Immature natural killer cell (primary cell): ENCODE data around the gene SLC38A10. TPM values are rescaled to one million over a fixed set of nuclear protein-coding genes. Genes with fewer than 3 reads are reported as not detected.

ENCODE experiments used
- DNase-seq, 3 donors: peaks; one replicate each; pipeline ENCODE4 v3.0.0; 2022; ENCODE audit warnings: mixed read lengths in 1 of 3
- H3K27ac Mint-ChIP-seq, 6 donors: one replicate each; pipeline ENCODE4 v1.8.0; 2020; ENCODE audit warnings: mixed read lengths in 6 of 6, mild to moderate bottlenecking in 5 of 6, inconsistent platforms in 4 of 6, moderate library complexity in 3 of 6
- H3K27me3 Mint-ChIP-seq, 3 donors: one replicate each; pipeline ENCODE4 v1.8.0; 2020 to 2021; ENCODE audit warnings: low read depth in 3 of 3, mild to moderate bottlenecking in 3 of 3, mixed read lengths in 3 of 3, moderate library complexity in 3 of 3, inconsistent platforms in 1 of 3
- H3K36me3 Mint-ChIP-seq, 3 donors: one replicate each; pipeline ENCODE4 v1.8.0; 2020; ENCODE audit warnings: mixed read lengths in 3 of 3, inconsistent platforms in 2 of 3, mild to moderate bottlenecking in 2 of 3
- H3K4me1 Mint-ChIP-seq, 2 donors: one replicate each; pipeline ENCODE4 v1.8.0; 2020; ENCODE audit warnings: inconsistent platforms in 2 of 2, mild to moderate bottlenecking in 2 of 2, mixed read lengths in 2 of 2, moderate library complexity in 1 of 2
- H3K4me3 Mint-ChIP-seq, 5 donors: one replicate each; pipeline ENCODE4 v1.8.0; 2020; ENCODE audit warnings: mild to moderate bottlenecking in 5 of 5, mixed read lengths in 5 of 5, inconsistent platforms in 3 of 5, moderate library complexity in 3 of 5
- H3K9me3 Mint-ChIP-seq, 6 donors: one replicate each; pipeline ENCODE4 v1.8.0; 2020; ENCODE audit warnings: mild to moderate bottlenecking in 6 of 6, mixed read lengths in 6 of 6, inconsistent platforms in 4 of 6, moderate library complexity in 3 of 6
- polyA plus RNA-seq, 3 donors: library from polyadenylated mRNA; unstranded; fragments of 300-500 nt; fragmentation: Illumina TruSeq; gene quantifications; one replicate each; pipeline ENCODE4 v1.2.3, GENCODE V29; 2021

Gene SLC38A10
- polyA plus RNA-seq, result 10 to 100 TPM; 46.8 to 98.7 (median 46.8) TPM

DNA sequence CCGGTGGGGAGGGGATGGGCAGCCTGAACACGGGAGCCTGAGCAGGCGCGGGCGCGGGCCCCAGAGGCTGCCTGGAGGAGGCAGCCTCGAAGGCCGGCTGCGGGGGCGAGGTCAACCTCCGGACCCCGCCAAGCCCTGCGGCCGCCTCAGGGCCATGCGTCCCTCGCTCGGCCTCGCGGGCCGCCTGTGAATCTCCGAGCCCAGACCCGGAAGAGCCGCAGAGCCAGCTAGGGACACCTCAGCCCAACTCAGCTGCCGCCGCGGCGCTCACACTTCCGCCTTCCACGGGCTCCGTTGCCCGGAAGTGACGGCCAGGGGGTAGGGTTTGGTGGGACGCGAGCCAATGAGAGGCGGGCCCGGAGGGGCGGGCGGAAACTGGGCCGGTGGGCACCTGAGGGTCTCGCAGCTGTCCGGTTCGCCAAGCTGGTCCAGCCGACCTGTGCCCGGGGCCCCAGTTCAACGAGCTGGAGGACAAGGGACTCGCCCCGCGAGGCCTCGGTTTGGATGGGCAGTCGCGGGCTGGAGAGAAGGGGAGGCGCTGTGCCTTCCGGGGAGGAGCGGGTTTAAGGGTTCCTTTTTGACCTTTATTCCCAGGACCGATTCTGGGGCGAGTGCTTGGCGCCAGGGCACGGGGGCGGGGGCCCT lies at the start of gene SLC38A10:
SLC38A10 (minus strand) TSS at position 277 of the 645 bp plus-strand sequence. CDS start 386 bp downstream, outside the sequence.
- peaks cover 35 to 42% of the 10 kb centered on the region in 2 donors for H3K4me1 Mint-ChIP-seq
- H3K4me3 Mint-ChIP-seq, result peak within 1 kb of the TSS; percentile 94 to 98 (median 96)
- H3K27ac Mint-ChIP-seq, result peak within 1 kb of the TSS; percentile 95 to 99 (median 98)
- H3K36me3 Mint-ChIP-seq, result no peaks in the 10 kb centered on the region
- H3K9me3 Mint-ChIP-seq, result no peaks in the 10 kb centered on the region
- H3K27me3 Mint-ChIP-seq, result peaks cover 0 to 7% (median 2%) of the 10 kb centered on the region in 3 donors
- DNase-seq, result peak; percentile 91

DNA sequence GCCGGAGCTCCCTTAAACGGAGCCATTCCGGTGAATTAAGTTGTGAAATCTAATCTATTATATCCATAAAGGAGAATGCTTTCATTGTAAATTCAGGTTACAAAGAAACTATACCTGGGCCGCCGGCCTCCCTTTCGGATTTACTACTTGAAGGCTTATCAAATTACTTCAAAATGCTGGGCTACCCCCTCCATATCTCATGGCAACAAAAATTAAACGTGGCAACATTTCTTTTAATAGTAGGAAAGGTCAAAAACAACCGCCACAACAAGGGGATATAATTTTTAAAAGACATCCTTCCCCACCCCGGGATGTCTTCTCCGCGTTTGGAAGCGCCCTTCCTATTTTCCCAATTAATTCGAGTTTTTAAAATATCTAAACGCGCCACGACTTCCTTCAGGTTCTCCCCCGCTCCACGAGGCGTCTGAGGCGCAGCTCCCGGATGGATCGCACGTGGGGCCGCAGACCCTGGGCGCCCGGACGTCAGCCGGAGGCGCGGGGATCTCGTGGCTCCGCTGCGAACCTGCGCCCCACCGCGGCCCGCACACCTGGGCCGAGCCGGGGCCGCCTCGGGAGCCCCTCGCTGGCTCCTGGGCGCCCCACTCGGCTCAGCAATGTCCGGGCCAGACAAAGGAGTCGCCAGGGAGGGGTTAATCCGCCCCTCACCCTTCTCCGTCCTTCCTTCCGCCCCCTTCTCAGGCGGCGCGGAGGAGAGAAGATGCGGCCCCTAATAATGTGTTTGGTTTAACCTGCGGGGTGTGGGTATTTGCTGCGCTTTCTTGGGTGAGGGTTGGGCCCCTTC lies 47.4 kb upstream of the SLC38A10 start:
- Mint-ChIP-seq H3K9me3 (peaks cover 0 to 3% (median 0%) of the 10 kb centered on the region in 6 donors), H3K4me3 (peak overlapping the region in 1 of 5 donors; percentile 45), H3K27me3 (peaks cover 35 to 40% (median 39%) of the 10 kb centered on the region in 3 donors), H3K27ac (peak overlapping the region in 1 of 6 donors; percentile 23), H3K4me1 (peaks cover 15 to 19% of the 10 kb centered on the region in 2 donors), H3K36me3 (no peaks in the 10 kb centered on the region)
- DNase-seq, result no peak

DNA sequence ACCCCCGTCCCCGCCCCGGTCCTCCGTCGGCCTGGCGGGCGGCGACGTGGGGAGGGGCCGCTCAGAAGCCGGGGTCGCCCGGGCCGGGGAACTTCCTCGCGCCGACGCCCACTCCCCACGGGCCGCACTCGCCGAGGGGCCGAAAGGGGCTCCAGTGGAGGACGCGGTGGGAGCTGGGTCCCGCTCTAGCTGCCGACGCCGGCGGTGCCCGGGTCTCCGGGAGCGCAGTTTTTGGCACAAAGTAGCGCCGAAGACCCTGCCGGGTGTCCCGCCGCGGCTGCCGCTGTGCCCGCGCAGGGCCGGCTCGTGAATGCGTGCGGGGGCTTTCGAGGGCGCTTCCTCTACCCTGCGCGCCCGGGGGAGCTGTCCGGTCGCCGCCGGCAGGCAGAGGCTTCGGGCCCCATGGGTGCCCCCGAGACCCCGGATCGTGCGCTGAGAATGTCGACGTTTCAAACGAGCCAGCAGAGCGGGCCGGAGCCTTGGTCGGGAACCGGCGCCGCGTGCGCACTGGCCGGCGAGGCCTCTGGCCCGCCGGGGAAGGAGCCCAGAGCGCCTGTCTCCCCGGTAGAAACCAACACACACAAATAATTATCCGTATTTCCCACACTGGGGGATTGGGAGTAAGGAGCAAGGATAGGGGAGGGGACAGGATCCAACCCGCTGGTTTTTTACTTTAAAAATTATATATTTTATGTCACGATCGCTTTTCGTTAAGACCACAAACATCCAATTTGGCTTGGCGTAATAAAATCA lies 46.6 kb upstream of the SLC38A10 start:
- peaks cover 35 to 39% (median 39%) of the 10 kb centered on the region in 3 donors for H3K27me3 Mint-ChIP-seq
- peaks cover 0 to 3% (median 0%) of the 10 kb centered on the region in 6 donors for H3K9me3 Mint-ChIP-seq
- peaks cover 15 to 19% of the 10 kb centered on the region in 2 donors for H3K4me1 Mint-ChIP-seq
- no peak overlapping the region for H3K4me3 Mint-ChIP-seq
- no peaks in the 10 kb centered on the region for H3K36me3 Mint-ChIP-seq
- no peak overlapping the region for H3K27ac Mint-ChIP-seq
- DNase-seq, result no peak

- H3K4me1 Mint-ChIP-seq, result peaks cover 15 to 19% of the 10 kb centered on the region in 2 donors
- H3K36me3 Mint-ChIP-seq, result no peaks in the 10 kb centered on the region
- H3K4me3 Mint-ChIP-seq, result no peak overlapping the region
- H3K27me3 Mint-ChIP-seq, result peaks cover 35 to 39% (median 37%) of the 10 kb centered on the region in 3 donors
- no peak overlapping the region for H3K27ac Mint-ChIP-seq
- no peak for DNase-seq
- H3K9me3 Mint-ChIP-seq, result peaks cover 0 to 3% (median 0%) of the 10 kb centered on the region in 6 donors
Observed at GRCh38 chr17:81340607-81341515, 45.8 kb upstream of the SLC38A10 start.

- no peak overlapping the region for H3K4me3 Mint-ChIP-seq
Observed at GRCh38 chr17:81339534-81340296, 44.6 kb upstream of the SLC38A10 start.

GRCh38 chr17:81339191-81339533 lies 44.1 kb upstream of the SLC38A10 start:
- no peak for DNase-seq
- Mint-ChIP-seq H3K27me3 (peaks cover 25 to 33% (median 27%) of the 10 kb centered on the region in 3 donors), H3K36me3 (no peaks in the 10 kb centered on the region), H3K4me1 (peaks cover 5 to 8% of the 10 kb centered on the region in 2 donors), H3K9me3 (peaks cover 0 to 3% (median 0%) of the 10 kb centered on the region in 6 donors), H3K27ac (no peak overlapping the region), H3K4me3 (no peak overlapping the region)

More at GRCh38 chr17:81339534-81340296, 44.6 kb upstream of the SLC38A10 start:
- peaks cover 30 to 38% (median 32%) of the 10 kb centered on the region in 3 donors for H3K27me3 Mint-ChIP-seq
- no peaks in the 10 kb centered on the region for H3K36me3 Mint-ChIP-seq
- H3K27ac Mint-ChIP-seq, result no peak overlapping the region
- peaks cover 11 to 13% of the 10 kb centered on the region in 2 donors for H3K4me1 Mint-ChIP-seq
- no peak for DNase-seq
- H3K9me3 Mint-ChIP-seq, result peaks cover 0 to 3% (median 0%) of the 10 kb centered on the region in 6 donors

DNA sequence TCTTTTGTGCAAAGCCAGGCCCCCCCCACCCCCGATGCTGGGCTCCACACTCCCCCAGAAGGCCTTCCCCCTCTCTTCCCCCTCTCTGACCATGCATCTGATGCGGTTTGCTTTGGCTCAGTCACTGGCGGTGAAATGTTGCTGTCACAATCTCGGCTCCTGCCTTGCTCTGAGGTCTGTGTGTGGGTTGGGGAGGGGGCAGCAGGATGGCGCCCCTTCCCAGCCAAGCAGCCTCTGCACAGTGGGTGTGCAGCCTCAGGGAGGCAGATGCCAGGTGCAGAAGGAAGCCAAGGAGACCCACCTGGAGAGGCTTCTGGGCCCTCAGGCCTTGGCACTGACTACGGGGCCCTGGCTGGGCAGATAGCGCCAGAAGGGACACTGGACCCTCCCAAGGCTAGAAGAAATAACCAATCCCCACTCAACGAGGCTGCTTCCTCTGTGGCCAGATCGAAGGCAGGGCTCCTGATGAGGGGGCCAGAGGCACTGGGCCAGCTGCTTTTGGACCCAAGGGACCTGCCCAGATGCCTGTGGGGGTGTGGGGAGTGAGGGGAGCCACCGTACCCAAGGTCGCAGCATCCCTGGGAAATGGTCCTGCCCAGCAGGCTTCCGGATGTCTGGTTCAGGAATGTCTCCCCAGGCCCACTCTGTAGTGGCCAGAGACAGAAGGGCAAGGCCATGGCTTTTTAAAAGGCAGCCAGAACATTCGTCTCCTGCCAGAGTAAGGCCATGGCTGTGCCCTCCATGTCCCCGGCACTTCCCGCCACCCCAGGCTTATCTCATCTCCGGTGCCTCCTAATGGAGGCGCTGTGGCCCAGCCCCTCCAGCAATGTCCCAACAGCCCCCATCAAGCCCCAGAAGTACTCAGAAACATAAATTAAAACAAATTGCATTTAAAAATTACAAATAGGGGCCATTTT lies 43.4 kb upstream of the SLC38A10 start:
- H3K27me3 Mint-ChIP-seq, result peaks cover 21 to 29% (median 24%) of the 10 kb centered on the region in 3 donors
- H3K27ac Mint-ChIP-seq, result no peak overlapping the region
- H3K4me1 Mint-ChIP-seq, result peaks cover under 1 to 2% of the 10 kb centered on the region in 2 donors
- H3K36me3 Mint-ChIP-seq, result no peaks in the 10 kb centered on the region
- peaks cover 0 to 3% (median 0%) of the 10 kb centered on the region in 6 donors for H3K9me3 Mint-ChIP-seq
- DNase-seq, result no peak
- no peak overlapping the region for H3K4me3 Mint-ChIP-seq

GRCh38 chr17:81337476-81337879 lies 42.4 kb upstream of the SLC38A10 start:
- no peaks in the 10 kb centered on the region for H3K36me3 Mint-ChIP-seq
- no peak overlapping the region for H3K27ac Mint-ChIP-seq
- H3K9me3 Mint-ChIP-seq, result peaks cover 0 to 3% (median 0%) of the 10 kb centered on the region in 6 donors
- no peak for DNase-seq
- no peaks in the 10 kb centered on the region for H3K4me1 Mint-ChIP-seq
- H3K4me3 Mint-ChIP-seq, result no peak overlapping the region
- peaks cover 13 to 26% (median 21%) of the 10 kb centered on the region in 3 donors for H3K27me3 Mint-ChIP-seq

DNA sequence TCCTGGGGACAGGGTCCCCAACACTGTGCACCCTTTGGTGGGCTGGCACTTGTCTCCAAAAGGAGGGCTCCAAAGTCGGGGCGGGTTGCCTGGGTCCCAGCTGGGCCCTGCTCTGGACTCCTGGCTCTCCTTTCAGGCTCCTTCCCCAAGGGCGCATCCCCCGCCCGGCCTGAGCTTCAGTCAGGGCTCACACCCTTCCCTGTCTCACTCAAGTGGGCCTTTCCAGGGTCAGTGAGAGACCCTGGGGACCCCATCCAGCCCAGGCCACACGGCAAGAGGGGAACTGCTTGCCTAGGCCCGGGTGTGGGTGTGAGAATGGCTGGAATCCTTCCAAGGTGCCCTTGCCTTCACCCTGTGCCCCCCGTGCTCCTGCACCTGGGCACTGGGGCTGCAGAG lies 41.8 kb upstream of the SLC38A10 start:
- Mint-ChIP-seq H3K9me3 (no peaks in the 10 kb centered on the region), H3K27ac (no peak overlapping the region), H3K36me3 (no peaks in the 10 kb centered on the region), H3K4me3 (no peak overlapping the region), H3K4me1 (no peaks in the 10 kb centered on the region), H3K27me3 (peaks cover 10 to 24% (median 17%) of the 10 kb centered on the region in 3 donors)
- DNase-seq, result no peak

DNA sequence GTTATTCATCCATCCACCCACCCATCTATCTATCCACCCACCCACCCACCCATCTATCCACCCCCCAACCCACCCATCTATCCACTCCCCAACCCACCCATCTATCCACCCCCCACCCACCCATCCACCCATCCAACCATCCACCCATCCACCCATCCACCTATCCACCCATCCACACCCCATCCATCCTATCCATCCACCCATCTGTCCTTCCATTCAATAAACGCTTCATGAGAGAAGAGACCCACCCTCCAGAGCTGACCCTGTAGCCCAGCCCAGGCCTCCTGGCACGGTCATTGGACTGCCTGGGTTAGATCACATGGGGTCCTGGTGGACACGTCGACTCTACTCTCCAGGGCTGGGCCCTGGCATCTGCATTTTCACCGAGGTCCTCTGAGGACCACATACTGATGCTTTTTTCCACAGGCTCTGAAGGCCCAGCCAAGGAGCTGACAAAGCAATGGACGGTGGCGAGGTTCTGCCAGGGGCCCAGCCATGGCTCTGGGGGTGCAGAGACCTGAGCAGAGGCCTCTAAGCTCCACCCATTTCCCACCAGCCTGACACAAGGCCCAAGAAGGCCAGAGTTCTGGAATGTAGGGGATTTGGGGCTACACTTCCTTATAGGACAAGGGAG lies 41.3 kb upstream of the SLC38A10 start:
- H3K27me3 Mint-ChIP-seq, result peaks cover 12 to 24% (median 17%) of the 10 kb centered on the region in 3 donors

DNA sequence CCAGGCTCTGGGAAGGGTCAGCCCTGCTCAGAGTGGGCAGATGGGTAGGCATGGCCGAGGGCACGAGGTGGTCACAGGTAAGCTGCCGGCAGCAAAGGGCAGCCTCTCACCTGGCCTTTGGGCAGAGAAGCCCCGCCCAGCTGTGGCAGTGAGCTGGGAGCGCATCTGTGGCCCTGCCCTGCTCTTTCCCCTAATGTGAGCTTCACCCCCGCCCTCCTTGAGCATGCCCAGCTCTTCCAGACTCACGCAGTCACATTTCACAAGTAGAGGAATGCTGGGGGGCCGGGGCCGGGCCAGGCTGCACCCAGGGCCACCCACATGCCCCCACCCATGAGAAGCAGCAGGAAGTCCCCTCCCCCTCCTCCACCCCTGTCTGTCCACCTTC lies 40.7 kb upstream of the SLC38A10 start:
- Mint-ChIP-seq H3K4me3 (no peak overlapping the region), H3K36me3 (no peaks in the 10 kb centered on the region), H3K9me3 (no peaks in the 10 kb centered on the region), H3K27ac (no peak overlapping the region), H3K4me1 (no peaks in the 10 kb centered on the region), H3K27me3 (peaks cover 11 to 22% (median 15%) of the 10 kb centered on the region in 3 donors)
- DNase-seq, result no peak

More for the DNA sequence above, 41.3 kb upstream of the SLC38A10 start:
- Mint-ChIP-seq H3K4me1 (no peaks in the 10 kb centered on the region), H3K36me3 (no peaks in the 10 kb centered on the region), H3K27ac (no peak overlapping the region), H3K9me3 (no peaks in the 10 kb centered on the region), H3K4me3 (no peak overlapping the region)
- DNase-seq, result no peak
